GM21515 (cell line): ENCODE data around the gene HIPK2.

ENCODE experiments used
- ATAC-seq: cut with Tn5 transposase; IDR thresholded peaks from one replicate; pipeline ENCODE4 v1.9.1; 2021; ENCODE audit not compliant: unreplicated experiment

Gene HIPK2

GRCh38 chr7:139718141-139718540, 59.7 kb downstream of the HIPK2 start:
- no peak for ATAC-seq

DNA sequence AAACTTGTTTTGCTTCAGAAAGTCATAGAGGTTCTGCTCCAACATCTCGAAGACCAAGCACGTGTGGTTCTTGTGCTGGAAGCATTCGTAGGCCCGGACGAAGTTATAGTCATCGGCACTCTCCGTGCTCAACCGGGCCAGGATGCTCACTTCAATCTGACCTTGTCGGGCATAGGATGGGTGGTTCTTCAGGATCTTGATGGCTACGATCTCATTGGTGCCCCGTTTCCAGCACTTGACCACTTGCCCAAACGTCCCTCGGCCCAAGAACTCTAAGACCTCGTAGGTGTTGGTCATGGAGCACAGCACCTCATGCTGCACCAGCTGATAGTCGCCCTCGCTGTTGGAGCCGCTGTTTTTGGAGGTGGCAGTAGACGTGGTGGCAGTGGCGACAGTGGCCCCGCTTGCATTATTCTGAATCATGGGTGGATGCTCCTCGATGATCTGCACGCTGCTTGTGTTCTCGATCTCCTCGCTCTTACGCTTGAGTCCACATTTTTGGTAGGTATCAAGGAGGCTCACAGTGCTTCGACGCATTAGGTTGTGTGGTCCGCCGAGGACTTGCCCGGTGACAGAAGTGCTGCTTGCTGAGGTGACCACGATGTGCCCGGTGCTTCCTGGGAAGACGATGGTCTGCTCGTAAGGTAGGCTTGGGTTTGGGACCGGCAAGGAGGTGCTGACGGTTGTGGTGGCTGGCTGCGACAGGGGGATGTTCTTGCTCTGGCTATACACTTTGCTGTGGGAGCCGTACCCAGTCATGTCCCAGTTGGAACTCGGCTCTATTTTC, 61.4 kb downstream of the HIPK2 start:
- no peak for ATAC-seq

- no peak for ATAC-seq
Measured at GRCh38 chr7:139715194-139715815, 62.5 kb downstream of the HIPK2 start.

- peak; percentile 93 for ATAC-seq
Measured at GRCh38 chr7:139714163-139714901, 63.5 kb downstream of the HIPK2 start.

DNA sequence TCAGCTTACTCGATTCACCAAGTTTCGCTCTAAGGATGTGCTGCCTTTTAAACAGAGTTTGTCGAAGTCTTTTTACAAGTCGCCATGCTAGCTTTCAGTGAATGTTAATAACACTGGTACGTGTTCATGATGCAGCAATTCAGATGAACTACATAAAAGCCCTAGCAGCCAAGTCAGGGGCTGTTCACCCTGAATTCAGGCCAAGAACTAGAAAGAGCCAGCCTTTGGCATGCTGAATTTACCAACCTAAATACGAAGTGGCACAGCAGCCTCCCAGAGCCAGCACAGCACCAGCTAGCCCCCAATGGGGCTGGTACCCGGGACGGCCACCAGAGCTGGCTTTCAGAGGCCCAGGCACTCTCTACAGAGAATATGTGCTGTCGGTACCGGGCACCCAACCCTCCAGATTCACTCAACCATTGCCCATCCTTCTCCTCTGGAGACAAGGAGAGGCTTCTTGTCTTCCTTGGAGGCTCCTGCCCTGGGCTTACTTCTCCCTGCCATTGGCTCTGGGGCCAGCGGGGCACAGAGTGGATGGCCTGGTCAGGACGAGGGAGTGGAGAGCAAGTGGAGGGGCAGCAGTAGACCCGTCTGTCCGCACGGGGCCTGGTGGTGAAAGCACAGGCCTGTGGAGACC, 64.2 kb downstream of the HIPK2 start:
- no peak for ATAC-seq

DNA sequence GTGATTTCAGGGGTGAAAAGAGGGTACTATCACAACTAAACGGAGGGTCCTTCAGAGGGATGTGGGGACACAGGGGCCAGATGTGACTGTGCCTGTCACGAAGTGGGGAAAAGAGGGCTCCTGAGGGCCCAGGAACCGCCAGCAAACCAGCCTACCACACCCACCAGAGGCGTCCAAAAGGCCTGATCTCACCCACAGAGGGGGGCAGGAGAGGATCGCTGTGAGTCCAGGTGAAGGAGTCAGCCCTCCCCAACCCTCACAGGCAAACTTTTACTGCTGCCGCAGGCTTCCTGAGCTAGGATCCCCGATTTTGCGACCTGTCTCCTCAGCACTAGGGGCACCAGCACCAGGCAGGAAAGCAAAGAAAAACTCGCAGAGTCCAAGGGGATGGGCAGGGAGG, 64.7 kb downstream of the HIPK2 start:
- no peak for ATAC-seq

DNA sequence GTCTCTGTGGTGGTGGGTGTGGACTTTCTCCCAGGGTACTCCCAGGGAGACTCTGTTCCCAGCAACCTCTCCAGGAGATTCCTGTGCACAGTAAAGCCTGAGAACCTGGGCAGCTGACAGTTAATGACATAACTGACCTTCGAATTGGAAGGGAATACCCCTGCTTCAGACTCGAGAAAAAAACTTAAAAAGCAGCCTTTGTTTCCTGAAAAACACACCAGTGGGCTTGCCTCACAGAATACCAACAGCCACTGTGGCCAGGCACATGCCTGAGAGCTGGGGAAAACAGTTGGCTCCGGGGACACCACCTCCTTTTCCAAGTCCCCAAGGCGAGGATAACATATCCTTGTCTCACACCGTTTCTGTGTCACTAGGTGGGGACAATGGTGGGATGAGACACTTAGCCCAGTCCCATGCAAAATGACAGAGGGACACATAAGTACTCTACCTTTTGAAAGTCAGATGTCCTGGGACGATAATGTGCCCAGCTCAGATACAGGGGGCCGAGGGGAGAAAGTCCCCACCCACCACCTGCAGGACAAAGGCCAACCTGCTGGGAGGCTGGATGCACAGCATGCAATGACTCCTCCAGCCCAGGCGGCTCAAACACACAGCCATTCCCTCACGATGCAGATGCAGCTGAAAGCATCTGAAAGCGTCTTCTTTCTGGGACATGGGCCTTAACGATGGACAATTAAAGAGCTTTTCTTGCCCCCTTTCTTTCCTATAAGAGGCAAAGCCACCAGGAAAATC, 65.6 kb downstream of the HIPK2 start:
- no peak for ATAC-seq

DNA sequence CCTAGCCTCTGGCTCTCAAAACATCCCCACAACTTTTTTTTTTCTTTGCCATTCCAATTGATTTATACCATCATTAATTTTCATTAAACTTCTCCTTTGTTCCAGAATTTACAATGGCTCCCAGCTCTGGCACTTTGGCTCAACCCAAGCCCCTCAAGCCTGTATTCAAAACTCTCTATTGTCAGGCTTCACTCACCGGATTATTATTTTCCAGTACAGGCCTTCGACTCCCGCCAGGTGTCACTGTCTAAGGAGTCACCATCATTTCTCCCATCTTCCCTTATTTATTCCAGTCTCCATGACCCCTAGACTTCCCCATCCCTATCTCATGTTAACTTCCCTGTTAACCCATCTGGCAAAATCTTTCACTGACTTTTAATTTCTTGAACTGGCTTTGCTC, 67.8 kb downstream of the HIPK2 start:
- ATAC-seq: no peak

DNA sequence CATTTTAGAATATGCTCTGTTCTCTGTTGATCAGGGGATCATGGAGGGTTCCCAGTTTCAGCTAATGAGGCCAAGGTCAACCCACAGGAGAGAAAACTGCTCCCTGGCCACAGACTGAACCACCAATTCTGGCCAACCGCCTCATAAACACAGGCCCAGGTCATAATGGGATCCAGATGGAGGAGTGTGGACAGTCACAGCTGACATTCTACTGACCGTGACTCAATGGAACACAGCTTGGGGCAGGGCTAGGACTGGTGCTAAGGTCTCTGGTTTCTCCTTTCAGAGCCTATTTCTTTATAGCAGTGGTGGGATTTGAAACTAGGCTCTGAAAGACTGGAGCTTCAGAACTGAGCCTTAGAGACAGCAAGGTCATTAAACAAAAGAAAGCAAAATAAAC, 68.3 kb downstream of the HIPK2 start:
- no peak for ATAC-seq

- ATAC-seq: peak; percentile 72
Measured at GRCh38 chr7:139708541-139708940, 69.3 kb downstream of the HIPK2 start.

- ATAC-seq: no peak
Measured at GRCh38 chr7:139706837-139707236, 71.0 kb downstream of the HIPK2 start.

- no peak for ATAC-seq
Measured at GRCh38 chr7:139704308-139704879, 73.4 kb downstream of the HIPK2 start.

- peak; percentile 21 for ATAC-seq
Measured at GRCh38 chr7:139703487-139704307, 74.1 kb downstream of the HIPK2 start.

DNA sequence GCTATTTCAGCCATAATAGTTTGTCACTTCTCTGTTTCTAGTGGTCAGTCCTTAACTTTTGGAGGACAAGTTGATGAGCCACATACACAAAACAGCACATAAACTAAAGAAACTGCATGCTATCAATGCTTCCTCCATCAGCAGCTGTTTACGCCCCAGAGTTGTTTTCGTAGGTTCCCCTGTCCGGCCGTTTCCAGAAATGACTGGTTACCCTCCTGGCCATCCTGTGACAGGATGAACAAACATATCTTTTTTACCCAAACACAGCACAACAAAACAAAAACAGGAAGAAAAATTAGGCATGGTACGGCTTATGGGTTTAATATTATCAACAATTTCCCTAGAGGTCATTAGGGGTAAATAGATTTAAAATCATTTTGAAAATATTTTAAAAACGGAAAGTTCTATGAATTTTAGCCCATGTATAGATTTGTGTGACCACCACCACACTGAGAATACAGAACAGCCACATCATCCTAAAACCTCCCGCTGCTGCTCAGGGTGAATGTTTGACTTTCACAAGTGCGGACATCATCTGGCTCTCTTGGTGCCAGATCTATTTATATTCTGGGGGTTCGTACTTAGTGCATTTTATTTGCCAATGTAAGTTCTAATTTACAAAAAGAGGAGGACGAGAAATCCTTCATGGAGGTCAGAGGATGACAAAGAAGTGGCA, 74.8 kb downstream of the HIPK2 start:
- ATAC-seq: peak; percentile 62

- no peak for ATAC-seq
Measured at GRCh38 chr7:139702313-139702731, 75.5 kb downstream of the HIPK2 start.

DNA sequence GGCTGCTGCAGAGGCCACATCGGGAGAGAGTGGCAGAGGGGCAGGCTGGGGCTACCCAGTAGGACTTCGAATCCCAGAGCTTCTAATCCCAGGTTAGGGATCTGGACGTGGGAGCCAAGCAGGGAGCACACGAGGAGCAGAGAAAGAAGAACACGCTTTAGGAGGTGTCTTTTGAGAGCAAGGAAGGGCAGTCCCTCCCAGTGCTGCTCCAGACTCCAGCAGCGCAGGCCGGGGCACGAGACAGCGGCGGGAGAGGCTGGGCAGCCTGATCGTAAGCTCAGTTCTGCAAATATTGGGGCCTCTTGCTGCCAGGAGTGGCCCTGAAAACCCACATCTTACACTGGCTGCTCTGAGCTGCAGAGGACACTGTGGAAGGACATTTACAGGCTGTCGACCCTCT, 75.9 kb downstream of the HIPK2 start:
- ATAC-seq: no peak

DNA sequence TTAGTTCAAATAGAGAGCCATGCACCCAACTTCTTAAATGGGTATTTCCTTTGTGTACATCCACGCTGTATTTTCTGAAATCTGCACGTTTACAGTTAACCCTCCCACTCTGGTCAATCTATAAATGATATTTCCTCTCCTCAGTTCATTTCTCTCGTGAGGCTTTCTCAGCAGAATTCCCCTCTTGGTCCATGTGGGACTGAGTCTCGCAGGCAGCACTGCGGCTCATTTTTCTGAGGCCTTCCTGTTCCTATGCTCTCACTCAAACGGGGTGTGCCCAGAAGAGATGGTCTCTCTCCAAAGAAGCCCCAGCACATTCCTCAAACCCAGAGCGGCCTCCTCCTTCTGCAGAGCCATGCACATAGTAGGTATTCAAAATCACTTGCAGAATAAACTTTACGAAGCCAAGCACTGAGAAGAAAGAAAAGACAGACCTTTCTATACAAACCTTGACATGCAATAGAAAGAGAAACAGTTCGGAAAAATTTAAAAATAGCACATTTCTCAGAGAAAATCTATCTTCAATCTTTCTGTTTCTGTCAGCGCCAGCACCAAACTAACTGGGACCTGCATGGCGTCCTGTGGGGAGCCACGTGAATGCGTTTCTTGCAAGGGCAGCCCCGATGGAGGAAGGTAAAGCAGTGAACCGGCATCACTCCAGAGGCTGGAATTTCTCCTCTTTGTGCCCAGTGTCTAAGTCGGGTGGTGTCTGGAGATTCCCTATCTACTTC, 77.1 kb downstream of the HIPK2 start:
- no peak for ATAC-seq
